H1 (cell line): ENCODE data around the gene STARD3NL. TPM values are rescaled to one million over a fixed set of nuclear protein-coding genes. Genes with fewer than 3 reads are reported as not detected.

Experiments used
- CTCF ChIA-PET: fragments of 300-600 bp; sonication (Branson Sonifier 250); formaldehyde crosslinking; loops from one replicate; lab custom pipeline; 2021; ENCODE audit not compliant: partially characterized antibody; lab: Charles Lee
- POLR2A ChIA-PET: fragments of 300-600 bp; sonication (Branson Sonifier 250); formaldehyde crosslinking; loops from one replicate; lab custom pipeline; 2021; ENCODE audit warnings: inconsistent platforms; ENCODE audit not compliant: partially characterized antibody; lab: Charles Lee
- DNase-seq, 2 experiments: peaks; one replicate each; pipeline versions ENCODE4 v3.0.0 to v3.0.0-alpha.2; 2010 to 2022; ENCODE audit warnings: low spot score in 2 of 2, low read depth in 1 of 2, mixed read lengths in 1 of 2
- FAIRE-seq: peaks from 2 replicates; lab custom pipeline; 2011; peaks lifted over from hg19 to GRCh38; lab: Jason Lieb, UNC
- H2AFZ ChIP-seq: 2 replicates; pipeline ENCODE4 v1.8.1; 2012; ENCODE audit warnings: low read length, inconsistent platforms
- H2AK5ac ChIP-seq: 2 replicates; pipeline ENCODE4 v1.6.1; 2013; ENCODE audit warnings: low read depth, low read length
- H2BK120ac ChIP-seq: replicated peaks from 2 replicates; pipeline ENCODE3; 2013; ENCODE audit warnings: low read depth, low read length, inconsistent platforms
- H2BK12ac ChIP-seq: 2 replicates; pipeline ENCODE4 v1.6.1; 2013; ENCODE audit warnings: low read depth, low read length
- H2BK15ac ChIP-seq: 2 replicates; pipeline ENCODE4 v1.6.1; 2013; ENCODE audit warnings: low read length
- H2BK20ac ChIP-seq: 2 replicates; pipeline ENCODE4 v1.6.1; 2013; ENCODE audit warnings: low read length
- H2BK5ac ChIP-seq: 2 replicates; pipeline ENCODE4 v1.6.1; 2013; ENCODE audit warnings: low read depth, low read length
- H3K14ac ChIP-seq: 2 replicates; pipeline ENCODE4 v1.6.1; 2013; ENCODE audit warnings: inconsistent platforms; ENCODE audit not compliant: insufficient read length
- H3K18ac ChIP-seq: 2 replicates; pipeline ENCODE4 v1.6.1; 2013; ENCODE audit warnings: low read length; ENCODE audit errors: extremely low read depth
- H3K23ac ChIP-seq: 2 replicates; pipeline ENCODE4 v1.6.1; 2013; ENCODE audit warnings: inconsistent platforms; ENCODE audit not compliant: insufficient read length
- H3K23me2 ChIP-seq: 2 replicates; pipeline ENCODE4 v1.6.1; 2013; ENCODE audit warnings: low read depth, low read length
- H3K27ac ChIP-seq: 2 replicates; pipeline ENCODE4 v1.6.1; 2011; ENCODE audit warnings: low read depth, low read length, inconsistent platforms
- H3K27me3 ChIP-seq, 4 experiments: replicated peaks in 1 of 4; 1 replicate in 1 of 4; 2 replicates in 3 of 4; pipeline versions ENCODE4 v1.6.1 to v1.8.1; 2011 to 2013; ENCODE audit warnings: low read length in 3 of 4, mild to moderate bottlenecking in 3 of 4, inconsistent platforms in 2 of 4, mixed read lengths in 2 of 4, moderate library complexity in 1 of 4; ENCODE audit not compliant: control insufficient read depth in 3 of 4, insufficient read depth in 3 of 4; ENCODE audit errors: extremely low read depth in 1 of 4
- H3K36me3 ChIP-seq, 4 experiments: 2 replicates each; pipeline versions ENCODE4 v1.6.1 to v1.8.1; 2011 to 2013; ENCODE audit warnings: mild to moderate bottlenecking in 4 of 4, low read length in 3 of 4, moderate library complexity in 2 of 4, control low read depth in 1 of 4, inconsistent platforms in 1 of 4; ENCODE audit not compliant: insufficient read depth in 4 of 4, control insufficient read depth in 2 of 4
- H3K4ac ChIP-seq: replicated peaks from 2 replicates; pipeline ENCODE3; 2013; ENCODE audit warnings: low read length, low read depth, mixed read lengths, inconsistent platforms; ENCODE audit not compliant: insufficient read length
- H3K4me1 ChIP-seq, 4 experiments: replicated peaks in 1 of 4; 1 replicate in 1 of 4; 2 replicates in 3 of 4; pipeline versions ENCODE4 v1.6.1 to v1.8.1; 2011 to 2013; ENCODE audit warnings: low read length in 3 of 4, inconsistent platforms in 2 of 4, mixed read lengths in 1 of 4; ENCODE audit not compliant: insufficient read depth in 4 of 4, control insufficient read depth in 3 of 4
- H3K4me2 ChIP-seq, 2 experiments: 2 replicates each; pipeline versions ENCODE4 v1.6.1 to v1.8.1; 2011 to 2013; ENCODE audit warnings: low read depth in 2 of 2, low read length in 2 of 2, control low read depth in 1 of 2, inconsistent platforms in 1 of 2, mild to moderate bottlenecking in 1 of 2; ENCODE audit not compliant: insufficient read depth in 1 of 2
- H3K4me3 ChIP-seq, 4 experiments: fragments of 200-600, 300-600 bp in 1 of 4; sonication (generic), shearing (Covaris generic), sonication (Bioruptor Twin) in 1 of 4; 2 replicates each; pipeline versions ENCODE4 v1.5.1 to v1.8.1; 2011 to 2016; ENCODE audit warnings: low read length in 4 of 4, low read depth in 3 of 4, control low read depth in 2 of 4, inconsistent platforms in 2 of 4, mild to moderate bottlenecking in 2 of 4, mixed read lengths in 1 of 4, moderate library complexity in 1 of 4; ENCODE audit not compliant: insufficient read depth in 2 of 4; ENCODE audit errors: extremely low read depth in 1 of 4
- H3K56ac ChIP-seq: replicated peaks from 2 replicates; pipeline ENCODE3; 2013; ENCODE audit warnings: low read depth, mild to moderate bottlenecking, mixed read lengths, low read length, inconsistent platforms; ENCODE audit not compliant: insufficient read length
- H3K79me1 ChIP-seq: 2 replicates; pipeline ENCODE4 v1.6.1; 2013; ENCODE audit warnings: low read depth, low read length, control low read depth
- H3K79me2 ChIP-seq, 2 experiments: 2 replicates each; pipeline versions ENCODE4 v1.6.1 to v1.8.1; 2012 to 2013; ENCODE audit warnings: low read length in 2 of 2, mild to moderate bottlenecking in 2 of 2, inconsistent platforms in 1 of 2; ENCODE audit not compliant: insufficient read depth in 2 of 2, control insufficient read depth in 1 of 2
- H3K9ac ChIP-seq, 4 experiments: replicated peaks in 1 of 4; 1 replicate in 1 of 4; 2 replicates in 3 of 4; pipeline versions ENCODE4 v1.6.1 to v1.8.1; 2011 to 2013; ENCODE audit warnings: low read depth in 3 of 4, low read length in 3 of 4, control low read depth in 2 of 4, mild to moderate bottlenecking in 2 of 4, moderate library complexity in 2 of 4, inconsistent platforms in 1 of 4; ENCODE audit errors: extremely low read depth in 1 of 4
- H3K9me3 ChIP-seq, 2 experiments: 2 replicates each; pipeline versions ENCODE4 v1.6.1 to v1.8.1; 2012 to 2013; ENCODE audit warnings: mild to moderate bottlenecking in 2 of 2, moderate library complexity in 2 of 2, control low read depth in 1 of 2, inconsistent platforms in 1 of 2, low read depth in 1 of 2, low read length in 1 of 2, mixed read lengths in 1 of 2; ENCODE audit not compliant: insufficient read depth in 2 of 2
- H4K20me1 ChIP-seq, 2 experiments: replicated peaks in 1 of 2; 2 replicates each; pipeline versions ENCODE3 to v1.8.1; 2011 to 2013; ENCODE audit warnings: inconsistent platforms in 2 of 2, low read length in 2 of 2, mild to moderate bottlenecking in 1 of 2; ENCODE audit not compliant: insufficient read depth in 2 of 2, control insufficient read depth in 1 of 2
- H4K5ac ChIP-seq: 2 replicates; pipeline ENCODE4 v1.6.1; 2013; ENCODE audit warnings: low read length, low read depth, mixed read lengths, inconsistent platforms; ENCODE audit not compliant: insufficient read length
- H4K8ac ChIP-seq: 2 replicates; pipeline ENCODE4 v1.8.0; 2013; ENCODE audit warnings: mild to moderate bottlenecking, moderate library complexity, low read length, inconsistent platforms; ENCODE audit not compliant: insufficient read depth; ENCODE audit errors: extremely low read depth
- H4K91ac ChIP-seq: replicated peaks from 2 replicates; pipeline ENCODE3; 2013; ENCODE audit warnings: low read length, mixed read lengths, inconsistent platforms; ENCODE audit not compliant: insufficient read length
- ASH2L ChIP-seq: fragments of 200-600, 300-600 bp; sonication (generic); IDR thresholded peaks from one replicate; pipeline ENCODE4 v1.7.1; 2017; ENCODE audit warnings: low read length
- BACH1 ChIP-seq: IDR thresholded peaks from 2 replicates; pipeline ENCODE4 v1.6.1; 2012; ENCODE audit warnings: low read length, improper control_type of control experiment
- CEBPB ChIP-seq: IDR thresholded peaks from 2 replicates; pipeline ENCODE4 v1.6.1; 2012; ENCODE audit warnings: low read depth, low read length
- CHD1 ChIP-seq: IDR thresholded peaks from 2 replicates; pipeline ENCODE4 v1.6.1; 2012; ENCODE audit warnings: low read depth, low read length, improper control_type of control experiment
- CHD2 ChIP-seq: IDR thresholded peaks from 2 replicates; pipeline ENCODE4 v1.6.1; 2012; ENCODE audit warnings: low read length, improper control_type of control experiment
- CREB1 ChIP-seq: IDR thresholded peaks from 2 replicates; pipeline ENCODE4 v1.6.1; 2012; ENCODE audit warnings: inconsistent platforms
- GTF2F1 ChIP-seq: IDR thresholded peaks from 2 replicates; pipeline ENCODE4 v1.6.1; 2012; ENCODE audit warnings: low read depth, low read length, improper control_type of control experiment, borderline replicate concordance
- JUND ChIP-seq: IDR thresholded peaks from 2 replicates; pipeline ENCODE4 v1.6.1; 2011; ENCODE audit warnings: mild to moderate bottlenecking, improper control_type of control experiment, low read length
- MAFK ChIP-seq: IDR thresholded peaks from 2 replicates; pipeline ENCODE4 v1.6.1; 2012; ENCODE audit warnings: low read depth, mild to moderate bottlenecking, improper control_type of control experiment, low read length
- MAX ChIP-seq: IDR thresholded peaks from 2 replicates; pipeline ENCODE4 v1.6.1; 2012; ENCODE audit warnings: inconsistent platforms
- NRF1 ChIP-seq: IDR thresholded peaks from 2 replicates; pipeline ENCODE4 v1.6.1; 2011; ENCODE audit warnings: mild to moderate bottlenecking, low read depth, low read length, improper control_type of control experiment
- POU5F1 ChIP-seq: IDR thresholded peaks from 2 replicates; pipeline ENCODE4 v1.6.1; 2011; ENCODE audit warnings: low read depth, mild to moderate bottlenecking, low read length, moderate library complexity
- RBBP5 ChIP-seq: IDR thresholded peaks from 2 replicates; pipeline ENCODE4 v1.7.1; 2012; ENCODE audit warnings: low read depth, mild to moderate bottlenecking, inconsistent platforms, low read length, moderate library complexity, borderline replicate concordance
- RFX5 ChIP-seq: IDR thresholded peaks from 2 replicates; pipeline ENCODE4 v1.6.1; 2011; ENCODE audit warnings: low read depth, low read length, improper control_type of control experiment, borderline replicate concordance
- SIRT6 ChIP-seq: IDR thresholded peaks from one replicate; pipeline ENCODE4 v1.7.1; 2012; ENCODE audit warnings: low read length, inconsistent platforms
- SP1 ChIP-seq: IDR thresholded peaks from 2 replicates; pipeline ENCODE4 v1.6.1; 2011; ENCODE audit warnings: low read depth, low read length
- SP4 ChIP-seq: IDR thresholded peaks from 2 replicates; pipeline ENCODE4 v1.6.1; 2012; ENCODE audit warnings: low read length, inconsistent platforms
- TCF12 ChIP-seq: IDR thresholded peaks from 2 replicates; pipeline ENCODE4 v1.6.1; 2011; ENCODE audit warnings: low read depth, mild to moderate bottlenecking, low read length
- WGBS, 2 experiments: shearing (Covaris generic) in 1 of 2; methylation state at CpG; one replicate each; pipeline versions ENCODE4 v1.1.6 to v1.1.7; 2013 to 2015; ENCODE audit warnings: low lambda C conversion rate in 2 of 2, mixed read lengths in 2 of 2, inconsistent platforms in 1 of 2, low coverage in 1 of 2, missing lambda C conversion rate in 1 of 2; ENCODE audit not compliant: insufficient replicate concordance in 2 of 2, insufficient coverage in 1 of 2, insufficient read length in 1 of 2; ENCODE audit errors: extremely low coverage in 1 of 2, missing lambda C conversion rate in 1 of 2; 5-methylcytosine and 5-hydroxymethylcytosine counted together
- polyA plus RNA-seq, 7 experiments: library from polyadenylated mRNA; depleted of rRNA in 3 of 7; stranded (reverse) in 5 of 7; unstranded in 2 of 7; fragments of >200 nt in 5 of 7; fragments of 200-250 nt in 2 of 7; gene quantifications; 1 replicate in 5 of 7; 2 replicates in 1 of 7; 4 replicates in 1 of 7; pipeline versions ENCODE4 v1.2.1 to v1.2.3, GENCODE V29; 2011 to 2013; ENCODE audit warnings: missing spikeins in 2 of 7, mixed read lengths in 2 of 7
- total RNA-seq: library from RNA; stranded (reverse); fragmentation: NEBNext Ultra II Directional; extraction: Animal tissue kit (Norgen Biotek cat#: 25700); gene quantifications from 2 replicates; pipeline ENCODE4 v1.2.1, GENCODE V29; 2021

The STARD3NL gene
- total and polyA plus RNA-seq, 2 of the 8 experiments (the other 6 are each of a cell fraction or from before 2014, with no cell fraction given) = 27.1 to 40.5 TPM

GRCh38 chr7:38163671-38164070 lies 14.4 kb upstream of the STARD3NL start:
- Histone ChIP-seq H4K20me1 (no peaks in the 10 kb centered on the region), H2BK15ac (no peak overlapping the region), H2BK20ac (no peak overlapping the region), H3K4me3 (no peak overlapping the region), H3K14ac (no peak overlapping the region), H3K18ac (no peak overlapping the region), H3K9me3 (peaks cover 4 to 11% of the 10 kb centered on the region in 2 experiments; a peak in 3 of 4 replicates), H3K4me2 (no peak overlapping the region), H3K79me1 (no peaks in the 10 kb centered on the region), H3K23me2 (no peaks in the 10 kb centered on the region), H3K9ac (no peak overlapping the region), H3K36me3 (no peaks in the 10 kb centered on the region), H2BK120ac (no peak overlapping the region), H4K5ac (no peak overlapping the region), H3K23ac (no peak overlapping the region), H3K56ac (no peak overlapping the region), H2AK5ac (no peak overlapping the region), H2BK5ac (no peak overlapping the region), H4K8ac (no peak overlapping the region), H4K91ac (no peak overlapping the region), H2AFZ (no peak overlapping the region), H3K79me2 (no peaks in the 10 kb centered on the region), H3K4ac (no peak overlapping the region), H3K27ac (no peak overlapping the region), H3K27me3 (no peaks in the 10 kb centered on the region), H2BK12ac (no peak overlapping the region), H3K4me1 (no peaks in the 10 kb centered on the region)
- ChIA-PET CTCF (no interaction called here), POLR2A (no interaction called here)
- WGBS, 2 experiments = 86% methylated on average over 4 of the region's 4 CpGs; no CpG with 5 or more reads in 1 of the 2 experiments
- TF ChIP-seq RFX5 (no peak), GTF2F1 (no peak), CREB1 (no peak), CHD2 (no peak), BACH1 (no peak), JUND (no peak), CHD1 (no peak), CEBPB (no peak), SIRT6 (no peak), SP4 (no peak), TCF12 (no peak), ASH2L (no peak), SP1 (no peak), NRF1 (no peak), POU5F1 (no peak), RBBP5 (no peak), MAX (no peak), MAFK (no peak)
- FAIRE-seq = no peak
- no peak for DNase-seq
